Measurements from ENCODE around the gene RNF217. TPM values are rescaled to one million over a fixed set of nuclear protein-coding genes. Genes with fewer than 3 reads are reported as not detected.
A peak's percentile ranks its signal among the peaks of the same experiment; 100 is the strongest.

The RNF217 gene
- total RNA-seq, 6 experiments from 2014 or later: 10.9 to 19.4 (median 14.7) TPM

- TF ChIP-seq, protein P1, sequence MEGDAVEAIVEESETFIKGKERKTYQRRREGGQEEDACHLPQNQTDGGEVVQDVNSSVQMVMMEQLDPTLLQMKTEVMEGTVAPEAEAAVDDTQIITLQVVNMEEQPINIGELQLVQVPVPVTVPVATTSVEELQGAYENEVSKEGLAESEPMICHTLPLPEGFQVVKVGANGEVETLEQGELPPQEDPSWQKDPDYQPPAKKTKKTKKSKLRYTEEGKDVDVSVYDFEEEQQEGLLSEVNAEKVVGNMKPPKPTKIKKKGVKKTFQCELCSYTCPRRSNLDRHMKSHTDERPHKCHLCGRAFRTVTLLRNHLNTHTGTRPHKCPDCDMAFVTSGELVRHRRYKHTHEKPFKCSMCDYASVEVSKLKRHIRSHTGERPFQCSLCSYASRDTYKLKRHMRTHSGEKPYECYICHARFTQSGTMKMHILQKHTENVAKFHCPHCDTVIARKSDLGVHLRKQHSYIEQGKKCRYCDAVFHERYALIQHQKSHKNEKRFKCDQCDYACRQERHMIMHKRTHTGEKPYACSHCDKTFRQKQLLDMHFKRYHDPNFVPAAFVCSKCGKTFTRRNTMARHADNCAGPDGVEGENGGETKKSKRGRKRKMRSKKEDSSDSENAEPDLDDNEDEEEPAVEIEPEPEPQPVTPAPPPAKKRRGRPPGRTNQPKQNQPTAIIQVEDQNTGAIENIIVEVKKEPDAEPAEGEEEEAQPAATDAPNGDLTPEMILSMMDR (IDR thresholded peaks at IDR 0.05): no peak
- Mint-ChIP-seq H3K27ac (no peak overlapping the region), H3K9me3 (no peaks in the 10 kb centered on the region), H3K4me1 (ENCODE audit: low read depth) (no peaks in the 10 kb centered on the region), H3K36me3 (ENCODE audit: low read depth) (peaks cover 16% of the 10 kb centered on the region), H3K27me3 (ENCODE audit: insufficient read depth) (no peaks in the 10 kb centered on the region; the same call in 1 of the 2 replicates), H3K4me3 (no peak overlapping the region)
- DNase-seq: no peak
Measured at GRCh38 chr6:125082908-125083683, 120.9 kb downstream of the RNF217 start.

- TF ChIP-seq, protein P1 (IDR thresholded peaks at IDR 0.05): no peak
- H3K27ac Mint-ChIP-seq: no peak overlapping the region
- no peaks in the 10 kb centered on the region; the same call in 1 of the 2 replicates for H3K27me3 Mint-ChIP-seq (ENCODE audit: insufficient read depth)
- peaks cover 16% of the 10 kb centered on the region for H3K36me3 Mint-ChIP-seq (ENCODE audit: low read depth)
- no peaks in the 10 kb centered on the region for H3K9me3 Mint-ChIP-seq
- H3K4me1 Mint-ChIP-seq (ENCODE audit: low read depth): no peaks in the 10 kb centered on the region
- no peak for DNase-seq
- no peak overlapping the region for H3K4me3 Mint-ChIP-seq
Measured at GRCh38 chr6:125083684-125083990, 121.4 kb downstream of the RNF217 start.

DNA sequence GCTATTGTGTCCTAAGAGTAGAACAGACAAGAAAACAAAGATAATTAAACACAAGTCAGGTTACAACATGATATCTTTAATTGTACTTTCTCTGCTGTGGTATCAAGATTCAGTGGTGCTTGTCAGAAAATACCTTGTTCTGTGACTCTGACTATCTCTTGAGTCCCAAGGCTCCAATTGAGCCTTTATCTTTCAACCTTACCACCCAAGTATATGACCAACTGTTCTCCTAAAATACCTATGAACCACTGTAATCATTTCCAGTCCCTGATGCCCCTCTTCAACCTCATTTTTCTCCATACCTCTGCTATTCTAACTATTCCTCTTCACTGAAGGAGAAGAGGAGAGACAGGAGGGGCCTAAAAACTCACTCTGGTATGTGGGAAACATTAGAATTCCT, 124.5 kb downstream of the RNF217 start:
- Mint-ChIP-seq H3K36me3 (ENCODE audit: low read depth) (peaks cover 16% of the 10 kb centered on the region), H3K4me1 (ENCODE audit: low read depth) (no peaks in the 10 kb centered on the region), H3K4me3 (no peak overlapping the region), H3K27me3 (ENCODE audit: insufficient read depth) (no peaks in the 10 kb centered on the region; the same call in 1 of the 2 replicates), H3K27ac (no peak overlapping the region), H3K9me3 (no peaks in the 10 kb centered on the region)
- TF ChIP-seq, protein P1 (IDR thresholded peaks at IDR 0.05): no peak
- no peak for DNase-seq

- Mint-ChIP-seq H3K27me3 (ENCODE audit: insufficient read depth) (no peaks in the 10 kb centered on the region; the same call in 1 of the 2 replicates), H3K4me3 (no peak overlapping the region), H3K9me3 (no peaks in the 10 kb centered on the region), H3K27ac (no peak overlapping the region), H3K36me3 (ENCODE audit: low read depth) (no peaks in the 10 kb centered on the region), H3K4me1 (ENCODE audit: low read depth) (no peaks in the 10 kb centered on the region)
- TF ChIP-seq, protein P1 (IDR thresholded peaks at IDR 0.05): no peak
- DNase-seq: no peak
Measured at GRCh38 chr6:125088963-125089362, 126.7 kb downstream of the RNF217 start.

GRCh38 chr6:125094563-125094962, 132.3 kb downstream of the RNF217 start:
- TF ChIP-seq, protein P1 (IDR thresholded peaks at IDR 0.05): no peak
- peak overlapping the region; percentile 39 for H3K27ac Mint-ChIP-seq
- H3K27me3 Mint-ChIP-seq (ENCODE audit: insufficient read depth): no peaks in the 10 kb centered on the region
- no peaks in the 10 kb centered on the region for H3K9me3 Mint-ChIP-seq
- H3K4me3 Mint-ChIP-seq: no peak overlapping the region
- H3K4me1 Mint-ChIP-seq (ENCODE audit: low read depth): peaks cover 50% of the 10 kb centered on the region
- H3K36me3 Mint-ChIP-seq (ENCODE audit: low read depth): no peaks in the 10 kb centered on the region
- peak; percentile 13 for DNase-seq
